Stimulated activated CD4-positive, alpha-beta T cell treated with anti-CD3 and anti-CD28 coated beads, Interleukin-2, amount 100 ng/mL, for 24 hours (primary cell): ENCODE data around the gene MGA.
A peak's percentile ranks its signal among the peaks of the same experiment; 100 is the strongest.

Experiments
- DNase-seq, 2 donors: peaks; one replicate each; pipeline ENCODE4 v3.0.0-alpha.2; 2020

MGA gene

GRCh38 chr15:41660235-41661077, at the start of gene MGA:
Gene MGA (plus strand): TSS chr15:41660405.
- peak; percentile 87 to 89 for DNase-seq

GRCh38 chr15:41620536-41621199, 39.5 kb upstream of the MGA start:
- no peak for DNase-seq

GRCh38 chr15:41621200-41622193, 38.7 kb upstream of the MGA start:
- peak; percentile 78 to 79 for DNase-seq

DNA sequence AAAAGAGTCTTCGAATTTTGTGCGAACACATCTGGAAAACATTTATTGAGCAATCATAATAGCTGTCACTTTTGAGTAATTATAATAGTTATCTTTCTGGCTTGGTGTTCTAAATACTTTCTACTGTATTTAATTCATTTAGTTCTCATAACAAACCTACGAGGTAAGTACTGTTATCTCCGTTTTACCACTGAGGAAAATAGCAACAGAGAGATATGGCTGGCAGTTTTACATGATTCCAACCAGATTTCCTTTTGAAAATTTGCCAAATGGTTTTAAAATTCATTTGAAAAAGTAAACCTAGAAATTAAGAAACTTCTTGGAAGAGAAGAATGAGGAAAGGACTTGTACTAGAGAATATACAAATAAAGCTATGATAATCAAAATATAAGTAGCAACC, 37.3 kb upstream of the MGA start:
- DNase-seq, result no peak

- no peak for DNase-seq
These were observed 33.0 kb upstream of the MGA start for GRCh38 chr15:41627203-41627602.

GRCh38 chr15:41629463-41629862, 30.7 kb upstream of the MGA start:
- DNase-seq, result no peak

DNA sequence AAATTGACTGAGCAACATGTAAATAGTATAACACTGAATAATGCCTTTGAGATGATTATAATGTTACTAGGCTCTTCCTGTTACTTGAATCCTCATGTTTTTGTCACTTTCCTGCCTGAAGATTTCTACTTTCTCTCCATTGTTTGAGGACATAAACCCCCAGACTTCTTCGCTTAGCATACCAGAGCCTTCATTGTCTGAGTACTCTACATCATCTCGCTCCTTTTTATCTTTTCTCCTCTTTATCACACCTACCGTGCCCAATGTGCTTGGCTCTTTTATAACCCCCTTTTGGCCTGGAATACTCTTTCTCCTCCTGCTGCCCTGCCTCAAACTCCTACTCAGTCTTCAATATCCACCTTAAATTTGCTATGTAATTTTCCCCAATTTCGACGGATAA, 30.3 kb upstream of the MGA start:
- no peak for DNase-seq

- no peak for DNase-seq
These were observed 29.5 kb upstream of the MGA start for GRCh38 chr15:41630616-41631217.

DNA sequence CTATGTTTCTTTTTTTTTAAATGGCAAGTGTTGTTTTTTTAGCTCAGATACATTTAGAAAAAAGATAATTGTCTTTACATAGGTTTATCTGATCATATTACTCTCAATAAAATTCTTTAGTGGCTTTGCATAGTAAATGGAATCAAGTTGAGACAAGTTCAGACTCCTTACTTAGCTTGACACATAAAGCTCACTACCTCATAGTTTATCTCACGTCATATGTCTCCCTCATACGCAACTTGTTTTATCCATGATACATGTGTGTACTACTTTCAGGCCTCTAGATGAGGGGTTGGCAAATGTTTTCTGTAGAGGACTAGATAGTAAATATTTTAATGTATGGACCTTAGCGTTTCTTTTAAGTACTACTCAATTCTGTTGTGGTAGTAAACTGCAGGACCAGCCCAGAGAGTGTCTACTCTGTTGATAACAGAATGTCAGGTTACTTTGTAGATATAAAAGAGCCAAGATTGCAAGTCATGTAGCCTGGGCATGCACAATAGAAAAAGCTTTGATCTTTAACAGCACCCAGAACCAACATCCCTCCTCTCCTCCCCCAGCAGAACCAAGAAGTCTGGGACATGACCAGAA, 28.2 kb upstream of the MGA start:
- no peak for DNase-seq

DNA sequence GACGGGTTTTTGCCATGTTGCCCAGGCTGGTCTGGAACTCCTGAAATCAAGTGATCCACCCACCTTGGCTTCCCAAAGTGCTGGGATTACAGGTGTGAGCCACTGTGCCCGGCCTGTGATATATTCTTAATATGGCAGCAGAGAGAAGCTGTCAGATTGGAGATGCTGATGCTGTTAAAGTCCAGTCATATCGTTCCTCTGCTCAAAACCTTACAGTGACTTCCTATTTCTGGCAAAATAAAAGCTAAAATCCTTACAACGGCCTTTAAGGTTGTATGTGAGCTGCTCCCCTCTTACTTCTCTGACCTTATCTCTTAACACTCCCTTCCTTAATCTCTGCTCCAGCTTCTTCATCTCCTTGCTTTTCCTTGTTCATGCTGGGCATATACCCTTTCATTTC, 26.6 kb upstream of the MGA start:
- DNase-seq, result no peak

DNA sequence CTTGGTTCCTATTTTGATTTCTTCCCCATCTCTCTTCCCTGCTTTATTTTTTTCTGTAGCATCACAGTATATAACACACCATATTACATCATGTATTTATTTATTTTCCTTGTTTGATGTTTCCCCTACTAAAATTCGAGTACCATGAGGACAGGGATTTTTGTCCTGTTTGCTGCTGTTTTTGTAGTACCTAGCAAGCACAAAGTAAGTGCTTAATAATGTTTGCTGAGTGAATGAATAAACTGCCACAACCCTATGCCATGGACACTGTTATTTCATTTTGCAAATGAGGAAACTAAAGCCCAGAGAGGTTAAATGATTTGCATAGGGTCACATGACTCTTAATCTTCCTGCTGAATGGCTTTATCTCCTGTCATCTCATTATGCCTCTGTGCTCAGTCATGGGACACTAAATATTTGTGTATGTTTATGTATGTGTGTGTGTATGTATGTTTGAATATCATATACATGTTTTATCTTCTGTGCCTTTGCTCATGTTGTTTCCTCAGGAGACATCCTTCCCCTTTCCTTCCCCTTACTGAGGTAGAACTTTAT, 26.1 kb upstream of the MGA start:
- DNase-seq, result no peak

DNA sequence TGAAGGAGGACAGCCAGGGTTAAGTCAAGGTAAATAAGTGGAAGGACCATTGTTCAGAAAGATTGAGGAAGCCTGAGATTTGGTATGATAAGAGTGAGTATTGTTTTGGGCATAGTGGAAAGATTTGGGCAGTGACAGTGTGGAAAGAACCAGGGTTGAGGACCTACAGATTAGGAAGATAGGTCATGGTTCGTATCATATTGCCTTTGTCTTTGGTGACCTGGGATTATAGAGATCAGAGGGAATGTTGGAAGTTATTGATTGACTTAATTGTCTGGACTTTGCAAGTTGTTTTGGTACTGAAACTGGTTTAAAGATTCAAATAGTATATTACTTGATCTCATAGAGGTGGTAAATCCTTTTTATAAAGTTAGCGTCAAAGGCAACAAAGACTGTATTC, 23.1 kb upstream of the MGA start:
- no peak for DNase-seq

- no peak for DNase-seq
These were observed 19.2 kb upstream of the MGA start for GRCh38 chr15:41640985-41641384.

- DNase-seq, result no peak
These were observed 12.9 kb upstream of the MGA start for GRCh38 chr15:41647262-41647661.

DNA sequence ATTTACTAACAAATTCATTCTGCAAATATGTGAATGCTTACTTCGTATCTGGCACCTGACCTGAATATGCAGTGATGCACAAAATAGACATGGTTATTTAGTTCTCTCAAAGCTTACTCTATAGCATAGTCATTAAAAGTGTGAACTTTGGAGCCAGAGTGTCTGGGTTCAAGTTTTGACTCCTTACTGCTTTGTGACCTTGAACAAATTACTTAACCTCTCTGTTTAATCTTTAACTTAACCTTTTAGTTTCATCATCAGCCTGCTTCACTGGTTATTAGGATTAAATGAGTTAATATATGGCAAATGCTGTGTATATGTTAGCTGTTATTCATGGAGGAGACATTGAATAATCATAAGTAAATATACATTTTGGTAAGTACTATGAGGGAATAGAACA, 12.1 kb upstream of the MGA start:
- DNase-seq, result no peak

- DNase-seq, result no peak
These were observed 11.4 kb upstream of the MGA start for GRCh38 chr15:41648770-41649169.

DNA sequence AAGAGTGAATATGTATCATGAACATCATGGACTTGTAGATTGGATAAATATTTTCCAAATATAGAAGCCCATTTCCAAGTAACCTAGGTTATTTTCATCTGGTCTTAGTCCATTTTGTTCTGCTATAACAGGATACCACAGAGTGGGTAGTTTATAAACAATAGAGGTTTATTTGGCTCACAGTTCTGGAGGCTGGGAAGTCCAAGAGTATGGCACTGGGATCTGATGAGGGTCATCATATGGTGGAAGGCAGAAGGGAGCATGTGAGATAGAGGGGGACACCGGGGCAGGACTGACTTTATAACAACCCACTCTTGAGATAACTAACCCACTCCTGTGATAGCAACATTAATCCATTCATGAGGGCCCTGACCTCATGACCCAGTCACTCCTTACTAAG, 9.4 kb upstream of the MGA start:
- no peak for DNase-seq

- DNase-seq, result no peak
These were observed 8.8 kb upstream of the MGA start for GRCh38 chr15:41651373-41651772.

- no peak for DNase-seq
These were observed 6.4 kb upstream of the MGA start for GRCh38 chr15:41653760-41654159.

GRCh38 chr15:41655716-41656115, 4.5 kb upstream of the MGA start:
- no peak for DNase-seq

- no peak for DNase-seq
These were observed 4.0 kb upstream of the MGA start for GRCh38 chr15:41656188-41656587.

- DNase-seq, result no peak
These were observed 1.5 kb upstream of the MGA start for GRCh38 chr15:41658689-41659088.
